Hepatocyte (in vitro differentiated cells): Measurements from ENCODE around the gene ENGASE.

Experiments
- CTCF ChIP-seq: fragments of 200-600 bp; sonication (generic); IDR thresholded peaks from 2 replicates; pipeline ENCODE4 v1.5.1; 2016; ENCODE audit warnings: antibody characterized with exemption, mild to moderate bottlenecking; ENCODE audit not compliant: poor library complexity
- EZH2 ChIP-seq: fragments of 200-600 bp; sonication (generic); IDR thresholded peaks from 2 replicates; pipeline ENCODE4 v1.6.1; 2016; ENCODE audit warnings: antibody characterized with exemption, mild to moderate bottlenecking, borderline replicate concordance
- EZH2phosphoT487 ChIP-seq: fragments of 200-600 bp; sonication (generic); IDR thresholded peaks from one replicate; pipeline ENCODE4 v1.6.1; 2018; ENCODE audit warnings: antibody characterized with exemption, mild to moderate bottlenecking, low read depth, moderate library complexity; ENCODE audit not compliant: unreplicated experiment, severe bottlenecking

GRCh38 chr17:79070266-79070880, 4.3 kb upstream of the ENGASE start:
- TF ChIP-seq CTCF (no peak), EZH2 (no peak), EZH2phosphoT487 (no peak)
